H9 (cell line): ENCODE results near the gene GPC3. TPM values are rescaled to one million over a fixed set of nuclear protein-coding genes. Genes with fewer than 3 reads are reported as not detected.

Source experiments
- DNase-seq: peaks from one replicate; pipeline ENCODE4 v3.0.0-alpha.2; 2017
- H2AFZ ChIP-seq: one replicate; pipeline ENCODE4 v1.6.1; 2013; ENCODE audit warnings: mild to moderate bottlenecking, low read length, control low read depth, moderate library complexity
- H2AK5ac ChIP-seq: 2 replicates; pipeline ENCODE4 v1.6.1; 2013; ENCODE audit warnings: low read length, control low read depth, mixed read lengths; ENCODE audit not compliant: insufficient read length
- H2BK120ac ChIP-seq: one replicate; pipeline ENCODE4 v1.6.1; 2013; ENCODE audit warnings: low read depth, mild to moderate bottlenecking, low read length, control low read depth, inconsistent platforms; ENCODE audit not compliant: poor library complexity, severe bottlenecking
- H2BK12ac ChIP-seq: 2 replicates; pipeline ENCODE4 v1.6.1; 2013; ENCODE audit warnings: low read length, control low read depth, mixed read lengths, low read depth; ENCODE audit not compliant: insufficient read length
- H2BK15ac ChIP-seq: 2 replicates; pipeline ENCODE4 v1.6.1; 2013; ENCODE audit warnings: low read depth, low read length, control low read depth
- H2BK20ac ChIP-seq: one replicate; pipeline ENCODE4 v1.6.1; 2013; ENCODE audit warnings: low read depth, mild to moderate bottlenecking, low read length, control low read depth, inconsistent platforms; ENCODE audit not compliant: poor library complexity, severe bottlenecking
- H2BK5ac ChIP-seq: 2 replicates; pipeline ENCODE4 v1.6.1; 2013; ENCODE audit warnings: low read length, control low read depth, mixed read lengths; ENCODE audit not compliant: insufficient read length
- H3K14ac ChIP-seq: 2 replicates; pipeline ENCODE4 v1.6.1; 2013; ENCODE audit warnings: low read length, control low read depth; ENCODE audit not compliant: insufficient read depth
- H3K18ac ChIP-seq: 2 replicates; pipeline ENCODE4 v1.6.1; 2013; ENCODE audit warnings: low read depth, mild to moderate bottlenecking, mixed read lengths, low read length, control low read depth; ENCODE audit not compliant: insufficient read length
- H3K23ac ChIP-seq: 2 replicates; pipeline ENCODE4 v1.6.1; 2013; ENCODE audit warnings: low read length, control low read depth, mixed read lengths, low read depth; ENCODE audit not compliant: insufficient read length
- H3K23me2 ChIP-seq: 2 replicates; pipeline ENCODE4 v1.6.1; 2013; ENCODE audit warnings: low read depth, mild to moderate bottlenecking, mixed read lengths, low read length, control low read depth; ENCODE audit not compliant: insufficient read length, poor library complexity, severe bottlenecking
- H3K27ac ChIP-seq: 2 replicates; pipeline ENCODE4 v1.5.1; 2013; ENCODE audit warnings: low read length, control low read depth, mixed read lengths, low read depth; ENCODE audit not compliant: insufficient read length
- H3K27me3 ChIP-seq: 2 replicates; pipeline ENCODE4 v1.6.1; 2013; ENCODE audit warnings: low read length, control low read depth, inconsistent platforms; ENCODE audit not compliant: insufficient read depth
- H3K4ac ChIP-seq: 2 replicates; pipeline ENCODE4 v1.6.1; 2013; ENCODE audit warnings: low read depth, mild to moderate bottlenecking, control low read depth, inconsistent platforms, low read length, moderate library complexity
- H3K4me1 ChIP-seq: 2 replicates; pipeline ENCODE4 v1.6.1; 2013; ENCODE audit warnings: low read length, control low read depth, inconsistent platforms; ENCODE audit not compliant: insufficient read depth
- H3K4me2 ChIP-seq: 2 replicates; pipeline ENCODE4 v1.6.1; 2013; ENCODE audit warnings: low read length, control low read depth, mixed read lengths; ENCODE audit not compliant: insufficient read length, insufficient read depth
- H3K56ac ChIP-seq: 2 replicates; pipeline ENCODE4 v1.6.1; 2013; ENCODE audit warnings: low read depth, mild to moderate bottlenecking, mixed read lengths, low read length, control low read depth; ENCODE audit not compliant: insufficient read length
- H3K79me1 ChIP-seq: 2 replicates; pipeline ENCODE4 v1.6.1; 2013; ENCODE audit warnings: low read depth, mild to moderate bottlenecking, moderate library complexity, low read length, control low read depth, inconsistent platforms; ENCODE audit not compliant: insufficient read depth, poor library complexity, severe bottlenecking
- H3K79me2 ChIP-seq: 2 replicates; pipeline ENCODE4 v1.6.1; 2013; ENCODE audit warnings: low read length, control low read depth, inconsistent platforms; ENCODE audit not compliant: insufficient read depth
- H3K9ac ChIP-seq: 2 replicates; pipeline ENCODE4 v1.6.1; 2013; ENCODE audit warnings: low read length, control low read depth, mixed read lengths; ENCODE audit not compliant: insufficient read length; ENCODE audit errors: extremely low read depth
- H3K9me3 ChIP-seq: one replicate; pipeline ENCODE4 v1.6.1; 2013; ENCODE audit warnings: low read depth, low read length, inconsistent platforms; ENCODE audit not compliant: control insufficient read depth
- H3T11ph ChIP-seq: one replicate; pipeline ENCODE4 v1.6.1; 2013; ENCODE audit warnings: mild to moderate bottlenecking, low read length, control low read depth, inconsistent platforms
- H4K20me1 ChIP-seq: one replicate; pipeline ENCODE4 v1.6.1; 2013; ENCODE audit not compliant: control insufficient read depth, insufficient read length, insufficient read depth
- H4K5ac ChIP-seq: 2 replicates; pipeline ENCODE4 v1.6.1; 2013; ENCODE audit warnings: low read depth, mild to moderate bottlenecking, mixed read lengths, low read length, control low read depth; ENCODE audit not compliant: insufficient read length
- H4K8ac ChIP-seq: replicated peaks from 2 replicates; pipeline ENCODE4 v1.6.1; 2013; ENCODE audit warnings: low read length, control low read depth, mixed read lengths, low read depth; ENCODE audit not compliant: insufficient read length
- H4K91ac ChIP-seq: 2 replicates; pipeline ENCODE4 v1.6.1; 2013; ENCODE audit warnings: low read depth, mild to moderate bottlenecking, moderate library complexity, mixed read lengths, low read length, control low read depth; ENCODE audit not compliant: insufficient read length
- H3K27ac Mint-ChIP-seq, 3 experiments: 2 replicates in 2 of 3; 3 replicates in 1 of 3; pipeline ENCODE4 v1.8.0; 2020 to 2021; ENCODE audit warnings: mixed read lengths in 3 of 3, mild to moderate bottlenecking in 1 of 3, moderate library complexity in 1 of 3
- H3K27me3 Mint-ChIP-seq: 2 replicates; pipeline ENCODE4 v1.8.0; 2021; ENCODE audit warnings: low read depth, mild to moderate bottlenecking, moderate library complexity, mixed read lengths
- H3K36me3 Mint-ChIP-seq, 3 experiments: 2 replicates in 2 of 3; 3 replicates in 1 of 3; pipeline ENCODE4 v1.8.0; 2020 to 2021; ENCODE audit warnings: low read depth in 3 of 3, mixed read lengths in 3 of 3; ENCODE audit not compliant: insufficient read depth in 1 of 3
- H3K4me1 Mint-ChIP-seq, 2 experiments: 2 replicates each; pipeline ENCODE4 v1.8.0; 2020; ENCODE audit warnings: mixed read lengths in 2 of 2
- H3K4me3 Mint-ChIP-seq, 2 experiments: 2 replicates in 1 of 2; 3 replicates in 1 of 2; pipeline ENCODE4 v1.8.0; 2020 to 2021; ENCODE audit warnings: mild to moderate bottlenecking in 2 of 2, mixed read lengths in 2 of 2, moderate library complexity in 1 of 2
- H3K9me3 Mint-ChIP-seq, 2 experiments: 2 replicates in 1 of 2; 3 replicates in 1 of 2; pipeline ENCODE4 v1.8.0; 2020; ENCODE audit warnings: mild to moderate bottlenecking in 2 of 2, mixed read lengths in 2 of 2, moderate library complexity in 1 of 2
- WGBS: extraction: QIAGEN DNeasy Blood & Tissue Kit; methylation state at CpG from one replicate; pipeline ENCODE4 v1.1.7; 2013; ENCODE audit warnings: missing lambda C conversion rate, low lambda C conversion rate, mixed read lengths; ENCODE audit not compliant: insufficient read length; ENCODE audit errors: extremely low coverage; 5-methylcytosine and 5-hydroxymethylcytosine counted together
- total RNA-seq: library from RNA; stranded (reverse); gene quantifications from 2 replicates; pipeline ENCODE4 v1.2.1, GENCODE V29; 2021
- TF ChIP-seq, protein P1 (sequence below): fragments of 200-600 bp; sonication (generic); conservative IDR thresholded peaks from 3 replicates; pipeline ENCODE4 v1.8.0; 2021; ENCODE audit warnings: antibody characterized with exemption, mild to moderate bottlenecking

Gene GPC3
- total RNA-seq, 1 experiment from 2014 or later, result 108 TPM

DNA sequence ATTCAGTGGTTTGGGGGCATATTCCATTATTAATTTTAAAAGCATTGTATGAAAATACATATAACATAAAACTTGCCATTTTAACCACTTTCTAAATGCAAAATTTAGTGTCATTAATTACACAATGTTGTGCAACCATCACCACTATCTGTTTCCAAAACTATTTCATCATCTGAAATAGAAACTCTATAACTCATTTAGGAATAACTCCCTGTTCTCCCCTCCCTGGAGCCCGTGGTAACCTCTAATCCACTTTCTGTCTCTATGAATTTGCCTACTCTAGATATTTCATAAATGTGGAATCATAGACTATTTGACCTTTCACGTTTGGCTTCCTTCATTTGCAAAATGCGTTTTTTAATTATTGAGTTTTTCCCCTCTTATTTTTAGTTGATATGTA, 468.7 kb downstream of the GPC3 start:
- Histone ChIP-seq H3K27me3 (no peaks in the 10 kb centered on the region), H3K23me2 (no peaks in the 10 kb centered on the region), H4K5ac (no peak overlapping the region), H3K27ac (no peak overlapping the region), H3K56ac (no peak overlapping the region), H3K9ac (no peak overlapping the region), H2BK120ac (no peak overlapping the region), H3K14ac (no peak overlapping the region), H2BK5ac (no peak overlapping the region), H3K79me1 (no peaks in the 10 kb centered on the region), H4K20me1 (no peaks in the 10 kb centered on the region), H4K8ac (no peak overlapping the region), H2BK20ac (no peak overlapping the region), H3K23ac (no peak overlapping the region), H3K4me1 (no peaks in the 10 kb centered on the region), H4K91ac (no peak overlapping the region), H3K4ac (no peak overlapping the region), H2BK12ac (no peak overlapping the region), H2AFZ (no peak overlapping the region), H3K9me3 (no peaks in the 10 kb centered on the region), H3K4me2 (no peak overlapping the region), H3K18ac (no peak overlapping the region), H3T11ph (no peak overlapping the region), H3K79me2 (no peaks in the 10 kb centered on the region), H2AK5ac (no peak overlapping the region), H2BK15ac (no peak overlapping the region)
- H3K36me3 Mint-ChIP-seq, result peaks cover 6 to 16% (median 8%) of the 10 kb centered on the region in 3 experiments
- no peak for DNase-seq
- TF ChIP-seq, protein P1, sequence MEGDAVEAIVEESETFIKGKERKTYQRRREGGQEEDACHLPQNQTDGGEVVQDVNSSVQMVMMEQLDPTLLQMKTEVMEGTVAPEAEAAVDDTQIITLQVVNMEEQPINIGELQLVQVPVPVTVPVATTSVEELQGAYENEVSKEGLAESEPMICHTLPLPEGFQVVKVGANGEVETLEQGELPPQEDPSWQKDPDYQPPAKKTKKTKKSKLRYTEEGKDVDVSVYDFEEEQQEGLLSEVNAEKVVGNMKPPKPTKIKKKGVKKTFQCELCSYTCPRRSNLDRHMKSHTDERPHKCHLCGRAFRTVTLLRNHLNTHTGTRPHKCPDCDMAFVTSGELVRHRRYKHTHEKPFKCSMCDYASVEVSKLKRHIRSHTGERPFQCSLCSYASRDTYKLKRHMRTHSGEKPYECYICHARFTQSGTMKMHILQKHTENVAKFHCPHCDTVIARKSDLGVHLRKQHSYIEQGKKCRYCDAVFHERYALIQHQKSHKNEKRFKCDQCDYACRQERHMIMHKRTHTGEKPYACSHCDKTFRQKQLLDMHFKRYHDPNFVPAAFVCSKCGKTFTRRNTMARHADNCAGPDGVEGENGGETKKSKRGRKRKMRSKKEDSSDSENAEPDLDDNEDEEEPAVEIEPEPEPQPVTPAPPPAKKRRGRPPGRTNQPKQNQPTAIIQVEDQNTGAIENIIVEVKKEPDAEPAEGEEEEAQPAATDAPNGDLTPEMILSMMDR, result no peak
- H3K4me3 Mint-ChIP-seq, result no peak overlapping the region
- H3K27me3 Mint-ChIP-seq, result peaks cover 4% of the 10 kb centered on the region; the same call in 1 of the 2 replicates
- H3K4me1 Mint-ChIP-seq, result peaks cover 12 to 15% of the 10 kb centered on the region in 2 experiments
- H3K9me3 Mint-ChIP-seq, result peaks cover 9 to 10% of the 10 kb centered on the region in 2 experiments
- no peak overlapping the region for H3K27ac Mint-ChIP-seq
- WGBS, result no CpG with 5 or more reads among the region's 3 CpGs
